SK-N-SH (cell line): ENCODE data around the gene TMEM255B. TPM values are rescaled to one million over a fixed set of nuclear protein-coding genes. Genes with fewer than 3 reads are reported as not detected.
A peak's percentile ranks its signal among the peaks of the same experiment; 100 is the strongest.

Experiments
- CTCF ChIA-PET: fragments of 300-600, 350-600 bp; formaldehyde crosslinking; extraction: SDS; loops from one replicate; lab custom pipeline; 2021; lab: Yijun Ruan, JAX
- POLR2A ChIA-PET: fragments of 350-600 bp; sonication (Branson Sonifier 250); formaldehyde crosslinking; extraction: SDS; loops from one replicate; lab custom pipeline; 2020; ENCODE audit warnings: antibody characterized with exemption, inconsistent platforms; lab: Yijun Ruan, JAX
- DNase-seq: peaks from one replicate; pipeline ENCODE4 v3.0.0; 2012
- H2AFZ ChIP-seq: fragments of 200-600 bp; sonication (generic); 2 replicates; pipeline ENCODE4 v1.8.1; 2016; ENCODE audit warnings: antibody characterized with exemption, mild to moderate bottlenecking, low read depth
- H3F3A ChIP-seq: fragments of 200-600 bp; sonication (generic); replicated peaks from 2 replicates; pipeline ENCODE3; 2016; ENCODE audit warnings: antibody characterized with exemption, mild to moderate bottlenecking; ENCODE audit not compliant: insufficient read depth
- H3K27ac ChIP-seq, 2 experiments: fragments of 200-500 bp in 1 of 2; fragments of 200-600 bp in 1 of 2; sonication (Bioruptor generic) in 1 of 2; sonication (generic), shearing (Covaris generic) in 1 of 2; 2 replicates each; pipeline versions ENCODE4 v1.5.1 to v1.6.1; 2014 to 2016; ENCODE audit warnings: low read depth in 2 of 2, inconsistent platforms in 1 of 2, low read length in 1 of 2, mild to moderate bottlenecking in 1 of 2, mixed read lengths in 1 of 2
- H3K27me3 ChIP-seq: fragments of 200-600 bp; sonication (generic), shearing (Covaris generic); 2 replicates; pipeline ENCODE4 v1.6.1; 2016; ENCODE audit warnings: mixed run types; ENCODE audit not compliant: insufficient read depth
- H3K36me3 ChIP-seq, 2 experiments: fragments of 200-500 bp in 1 of 2; fragments of 200-600 bp in 1 of 2; sonication (Bioruptor generic) in 1 of 2; sonication (generic) in 1 of 2; replicated peaks in 1 of 2; 2 replicates each; pipeline versions ENCODE3 to v1.5.1; 2014 to 2016; ENCODE audit warnings: low read length in 1 of 2, mild to moderate bottlenecking in 1 of 2; ENCODE audit not compliant: insufficient read depth in 2 of 2, control insufficient read depth in 1 of 2
- H3K4me1 ChIP-seq, 2 experiments: fragments of 200-500 bp in 1 of 2; fragments of 200-600 bp in 1 of 2; sonication (Bioruptor generic) in 1 of 2; sonication (generic), shearing (Covaris generic) in 1 of 2; 2 replicates each; pipeline versions ENCODE4 v1.5.1 to v1.6.1; 2014 to 2016; ENCODE audit warnings: low read depth in 1 of 2, low read length in 1 of 2, mixed run types in 1 of 2; ENCODE audit not compliant: insufficient read depth in 2 of 2, control insufficient read depth in 1 of 2
- H3K4me2 ChIP-seq: fragments of 200-600 bp; sonication (generic), shearing (Covaris generic); 2 replicates; pipeline ENCODE4 v1.6.1; 2017; ENCODE audit warnings: mixed run types
- H3K4me3 ChIP-seq, 2 experiments: fragments of 200-500 bp in 1 of 2; fragments of 200-600 bp in 1 of 2; sonication (Bioruptor generic) in 1 of 2; sonication (generic), shearing (Covaris generic) in 1 of 2; 2 replicates each; pipeline versions ENCODE4 v1.5.1 to v1.8.1; 2014 to 2016; ENCODE audit warnings: low read depth in 2 of 2, inconsistent platforms in 1 of 2, low read length in 1 of 2, mild to moderate bottlenecking in 1 of 2, mixed read lengths in 1 of 2, moderate library complexity in 1 of 2
- H3K79me2 ChIP-seq: fragments of 200-600 bp; sonication (generic); 2 replicates; pipeline ENCODE4 v1.8.1; 2017; ENCODE audit warnings: mild to moderate bottlenecking; ENCODE audit not compliant: insufficient read depth
- H3K9ac ChIP-seq: fragments of 200-600 bp; sonication (generic); 2 replicates; pipeline ENCODE4 v1.6.1; 2017; ENCODE audit warnings: mixed run types
- H3K9me2 ChIP-seq: fragments of 200-600 bp; sonication (generic); 2 replicates; pipeline ENCODE4 v1.6.1; 2017; ENCODE audit warnings: mixed run types
- H3K9me3 ChIP-seq: fragments of 200-600 bp; sonication (generic); 2 replicates; pipeline ENCODE4 v1.6.1; 2017; ENCODE audit warnings: mixed run types, mild to moderate bottlenecking, moderate library complexity
- H4K20me1 ChIP-seq: fragments of 200-600 bp; sonication (generic); 2 replicates; pipeline ENCODE4 v1.6.1; 2017; ENCODE audit warnings: mild to moderate bottlenecking, mixed run types; ENCODE audit not compliant: insufficient read depth
- EZH2phosphoT487 ChIP-seq: fragments of 200-600 bp; sonication (generic); IDR thresholded peaks from 2 replicates; pipeline ENCODE4 v1.6.1; 2017; ENCODE audit warnings: low read depth, mixed run types, mild to moderate bottlenecking, antibody characterized with exemption, moderate library complexity, borderline replicate concordance
- NFIC ChIP-seq: IDR thresholded peaks from 2 replicates; pipeline ENCODE4 v1.4.0; 2012; ENCODE audit warnings: borderline replicate concordance
- NRF1 ChIP-seq: IDR thresholded peaks from 2 replicates; pipeline ENCODE4 v1.6.1; 2012; ENCODE audit warnings: low read depth, mild to moderate bottlenecking, low read length
- RAD21 ChIP-seq: IDR thresholded peaks from 2 replicates; pipeline ENCODE4 v1.6.1; 2012; ENCODE audit warnings: mild to moderate bottlenecking, low read length
- RCOR1 ChIP-seq: fragments of 150-350 bp; IDR thresholded peaks from 2 replicates; pipeline ENCODE4 v1.6.1; 2017; ENCODE audit warnings: antibody characterized with exemption, low read length
- SMC3 ChIP-seq: IDR thresholded peaks from 2 replicates; pipeline ENCODE4 v1.6.1; 2012; ENCODE audit warnings: low read depth, low read length, improper control_type of control experiment
- TEAD4 ChIP-seq: IDR thresholded peaks from 2 replicates; pipeline ENCODE4 v1.4.0; 2012; ENCODE audit warnings: mild to moderate bottlenecking, borderline replicate concordance; ENCODE audit not compliant: insufficient read depth
- YY1 ChIP-seq: IDR thresholded peaks from 2 replicates; pipeline ENCODE4 v1.4.0; 2012; ENCODE audit warnings: low read depth, mild to moderate bottlenecking
- WGBS: methylation state at CpG from one replicate; pipeline ENCODE4 v1.1.6; 2017; ENCODE audit warnings: low lambda C conversion rate; 5-methylcytosine and 5-hydroxymethylcytosine counted together
- polyA plus RNA-seq, 3 experiments: library from polyadenylated mRNA; depleted of rRNA; stranded (reverse); fragments of >200 nt; gene quantifications; 2 replicates each; pipeline ENCODE4 v1.2.3, GENCODE V29; 2012
- TF ChIP-seq, protein P1 (sequence below): IDR thresholded peaks from 2 replicates; pipeline ENCODE4; 2012

TMEM255B gene
- polyA plus RNA-seq, 1 of the 3 experiments (the other 2 are of a cell fraction) = 14.8 TPM

DNA sequence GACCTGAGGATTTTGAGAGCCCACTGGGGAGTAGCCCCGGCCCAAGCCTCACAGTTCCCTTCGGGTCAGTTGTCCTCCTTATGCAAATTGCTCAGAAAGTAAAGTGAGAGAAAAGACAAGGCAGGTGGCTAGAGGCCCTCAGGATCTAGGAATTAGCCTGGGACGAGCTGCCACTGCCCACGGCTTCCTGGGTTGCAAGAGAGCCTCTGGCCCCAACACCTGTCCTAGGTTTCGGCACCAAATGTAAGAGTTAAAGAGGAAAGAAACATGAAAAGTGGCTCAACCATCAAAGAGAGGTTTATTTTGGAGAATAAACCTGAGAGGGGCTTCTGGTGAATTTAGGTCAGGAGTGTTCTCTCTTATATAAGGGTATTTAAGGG is 25.6 kb downstream of the TMEM255B start:
- Histone ChIP-seq H3K36me3 (no peaks in the 10 kb centered on the region), H3K79me2 (no peaks in the 10 kb centered on the region), H3K9ac (no peak overlapping the region), H3K9me3 (no peaks in the 10 kb centered on the region), H2AFZ (no peak overlapping the region), H3K4me2 (no peak overlapping the region), H3K27ac (no peak overlapping the region; a peak in 1 of 4 replicates), H4K20me1 (no peaks in the 10 kb centered on the region), H3K27me3 (no peaks in the 10 kb centered on the region), H3K9me2 (no peaks in the 10 kb centered on the region; the same call in 1 of the 2 replicates), H3F3A (peaks cover 7% of the 10 kb centered on the region), H3K4me3 (no peak overlapping the region), H3K4me1 (no peaks in the 10 kb centered on the region; a peak in 1 of 4 replicates)
- WGBS = 76% methylated on average over 5 of the region's 5 CpGs
- TF ChIP-seq SMC3 = no peak
- TF ChIP-seq YY1 = no peak
- no peak for TF ChIP-seq NRF1
- DNase-seq = no peak
- ChIA-PET CTCF (interaction anchor here (0.9 kb wide), 1 partner anchor 11 kb away, joined by 3 read pairs; no protein-coding TSS in a partner anchor), POLR2A (no interaction called here)

DNA sequence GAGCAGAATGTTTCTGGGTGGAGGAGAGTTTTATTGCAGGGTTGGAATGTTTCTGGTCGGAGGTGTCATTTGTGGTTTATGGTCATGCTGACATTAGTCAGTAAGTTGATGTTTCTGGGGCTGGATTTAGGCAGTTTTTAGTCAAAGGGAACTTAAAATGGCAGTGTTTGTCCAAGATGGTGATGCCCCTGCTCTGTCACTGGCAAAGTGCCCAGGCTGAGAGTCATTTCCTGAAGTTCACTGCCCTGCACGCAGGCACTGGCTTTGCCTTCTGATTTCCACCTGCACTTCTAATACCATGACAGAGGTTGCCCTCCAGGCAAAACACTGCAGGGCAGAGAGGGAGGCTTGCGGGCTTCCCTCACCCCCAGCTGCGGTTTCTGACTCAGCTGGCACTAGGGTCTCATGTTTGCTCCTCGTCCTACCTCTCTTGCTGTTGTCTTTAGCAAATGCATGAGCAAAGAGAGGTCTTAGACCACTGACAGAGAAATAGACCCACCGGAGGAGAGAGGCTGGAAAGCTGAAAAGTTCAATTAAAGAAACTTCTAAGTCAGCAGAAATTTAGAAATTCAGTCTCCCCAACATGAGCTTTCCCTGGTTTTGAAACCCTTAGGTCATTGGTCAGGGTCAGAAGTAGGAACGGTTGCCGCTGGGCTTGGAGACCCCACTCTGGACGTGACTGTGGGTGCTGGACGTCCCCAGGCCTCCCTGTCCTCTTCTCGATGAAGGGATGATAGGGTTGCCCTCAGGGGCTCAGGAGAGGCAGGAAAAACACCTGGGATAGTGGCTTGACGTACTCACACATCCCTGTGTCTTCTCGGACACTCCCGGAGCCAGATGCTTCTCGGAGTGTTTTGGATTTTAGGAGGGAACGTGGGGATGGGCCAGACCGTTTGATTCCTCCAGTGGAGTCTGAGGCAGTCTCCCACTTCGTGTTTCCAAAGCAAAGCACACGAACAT is 26.3 kb downstream of the TMEM255B start:
- no peak overlapping the region for H3K27ac ChIP-seq
- 0 out of 2 replicates have a peak overlapping the region, but pooled peaks have one; percentile 32 for H3K4me2 ChIP-seq
- H3K36me3 ChIP-seq = no peaks in the 10 kb centered on the region
- H3K4me1 ChIP-seq = no peaks in the 10 kb centered on the region; a peak in 1 of 4 replicates
- no peak overlapping the region for H2AFZ ChIP-seq
- no peak overlapping the region for H3K4me3 ChIP-seq
- H4K20me1 ChIP-seq = no peaks in the 10 kb centered on the region
- no peak overlapping the region for H3K9ac ChIP-seq
- H3K27me3 ChIP-seq = no peaks in the 10 kb centered on the region
- no peaks in the 10 kb centered on the region; the same call in 1 of the 2 replicates for H3K9me2 ChIP-seq
- H3F3A ChIP-seq = peaks cover 7% of the 10 kb centered on the region
- no peak for DNase-seq
- ChIA-PET CTCF (interaction anchor here (0.9 kb wide), 1 partner anchor 12 kb away, joined by 3 read pairs; no protein-coding TSS in a partner anchor), POLR2A (no interaction called here)
- H3K9me3 ChIP-seq = no peaks in the 10 kb centered on the region
- H3K79me2 ChIP-seq = no peaks in the 10 kb centered on the region
- 64% methylated on average over 18 of the region's 19 CpGs for WGBS
- TF ChIP-seq TEAD4 (0 out of 2 replicates have a peak, but pooled peaks have one; percentile 16), RCOR1 (no peak), NFIC (peak; percentile 62)
- TF ChIP-seq, protein P1, sequence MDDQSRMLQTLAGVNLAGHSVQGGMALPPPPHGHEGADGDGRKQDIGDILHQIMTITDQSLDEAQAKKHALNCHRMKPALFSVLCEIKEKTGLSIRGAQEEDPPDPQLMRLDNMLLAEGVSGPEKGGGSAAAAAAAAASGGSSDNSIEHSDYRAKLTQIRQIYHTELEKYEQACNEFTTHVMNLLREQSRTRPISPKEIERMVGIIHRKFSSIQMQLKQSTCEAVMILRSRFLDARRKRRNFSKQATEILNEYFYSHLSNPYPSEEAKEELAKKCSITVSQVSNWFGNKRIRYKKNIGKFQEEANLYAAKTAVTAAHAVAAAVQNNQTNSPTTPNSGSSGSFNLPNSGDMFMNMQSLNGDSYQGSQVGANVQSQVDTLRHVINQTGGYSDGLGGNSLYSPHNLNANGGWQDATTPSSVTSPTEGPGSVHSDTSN = peak; percentile 32; the same call in 1 of the 2 replicates

DNA sequence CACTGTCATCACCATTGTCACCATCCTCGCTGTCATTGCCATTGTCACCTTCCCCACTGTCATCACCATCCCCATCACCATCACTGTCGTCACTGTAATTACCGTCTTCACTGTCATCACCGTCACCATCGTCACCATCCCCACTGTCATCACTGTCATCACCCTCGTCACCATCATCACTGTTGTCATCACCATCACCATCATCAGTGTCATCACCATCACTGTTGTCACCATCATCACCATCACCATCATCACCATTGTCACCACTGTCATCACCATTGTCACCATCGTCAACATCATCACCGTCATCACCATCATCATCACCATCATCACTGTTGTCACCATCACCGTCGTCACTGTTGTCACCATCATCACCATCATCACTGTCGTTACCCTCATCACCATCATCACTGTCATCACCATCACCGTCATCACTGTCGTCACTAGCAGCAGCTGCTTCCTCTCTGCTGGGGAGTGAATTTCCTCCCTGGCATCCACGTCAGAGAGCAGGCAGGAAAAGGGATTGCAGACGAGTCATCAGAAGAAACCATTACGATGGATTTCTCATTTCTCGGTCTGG is 27.3 kb downstream of the TMEM255B start:
- Histone ChIP-seq H3K36me3 (no peaks in the 10 kb centered on the region), H4K20me1 (no peaks in the 10 kb centered on the region), H3K27me3 (no peaks in the 10 kb centered on the region), H3K9me2 (no peaks in the 10 kb centered on the region; the same call in 1 of the 2 replicates), H3K27ac (no peak overlapping the region), H3K4me2 (no peak overlapping the region), H3K4me3 (no peak overlapping the region), H3K4me1 (no peaks in the 10 kb centered on the region; a peak in 1 of 4 replicates), H2AFZ (no peak overlapping the region), H3K9me3 (no peaks in the 10 kb centered on the region), H3K79me2 (no peaks in the 10 kb centered on the region), H3F3A (peaks cover 7% of the 10 kb centered on the region), H3K9ac (no peak overlapping the region)
- ChIA-PET POLR2A (no interaction called here), CTCF (no interaction called here)
- 85% methylated on average over 17 of the region's 17 CpGs for WGBS
- no peak for DNase-seq
- TF ChIP-seq EZH2phosphoT487 = peak; percentile 61; the same call in 1 of the 2 replicates
- TF ChIP-seq, protein P1 = no peak
- TF ChIP-seq RAD21 = no peak
- TF ChIP-seq, all 33 proteins: peak for 1
